HG03565 (cell line): ENCODE data around the gene UBXN11.
A peak's percentile ranks its signal among the peaks of the same experiment; 100 is the strongest.

ENCODE experiments used
- ATAC-seq: cut with Tn5 transposase; IDR thresholded peaks from one replicate; pipeline ENCODE4 v1.9.1; 2021; ENCODE audit warnings: mild to moderate bottlenecking, moderate library complexity; ENCODE audit not compliant: unreplicated experiment

UBXN11 gene, protein sequence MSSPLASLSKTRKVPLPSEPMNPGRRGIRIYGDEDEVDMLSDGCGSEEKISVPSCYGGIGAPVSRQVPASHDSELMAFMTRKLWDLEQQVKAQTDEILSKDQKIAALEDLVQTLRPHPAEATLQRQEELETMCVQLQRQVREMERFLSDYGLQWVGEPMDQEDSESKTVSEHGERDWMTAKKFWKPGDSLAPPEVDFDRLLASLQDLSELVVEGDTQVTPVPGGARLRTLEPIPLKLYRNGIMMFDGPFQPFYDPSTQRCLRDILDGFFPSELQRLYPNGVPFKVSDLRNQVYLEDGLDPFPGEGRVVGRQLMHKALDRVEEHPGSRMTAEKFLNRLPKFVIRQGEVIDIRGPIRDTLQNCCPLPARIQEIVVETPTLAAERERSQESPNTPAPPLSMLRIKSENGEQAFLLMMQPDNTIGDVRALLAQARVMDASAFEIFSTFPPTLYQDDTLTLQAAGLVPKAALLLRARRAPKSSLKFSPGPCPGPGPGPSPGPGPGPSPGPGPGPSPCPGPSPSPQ

DNA sequence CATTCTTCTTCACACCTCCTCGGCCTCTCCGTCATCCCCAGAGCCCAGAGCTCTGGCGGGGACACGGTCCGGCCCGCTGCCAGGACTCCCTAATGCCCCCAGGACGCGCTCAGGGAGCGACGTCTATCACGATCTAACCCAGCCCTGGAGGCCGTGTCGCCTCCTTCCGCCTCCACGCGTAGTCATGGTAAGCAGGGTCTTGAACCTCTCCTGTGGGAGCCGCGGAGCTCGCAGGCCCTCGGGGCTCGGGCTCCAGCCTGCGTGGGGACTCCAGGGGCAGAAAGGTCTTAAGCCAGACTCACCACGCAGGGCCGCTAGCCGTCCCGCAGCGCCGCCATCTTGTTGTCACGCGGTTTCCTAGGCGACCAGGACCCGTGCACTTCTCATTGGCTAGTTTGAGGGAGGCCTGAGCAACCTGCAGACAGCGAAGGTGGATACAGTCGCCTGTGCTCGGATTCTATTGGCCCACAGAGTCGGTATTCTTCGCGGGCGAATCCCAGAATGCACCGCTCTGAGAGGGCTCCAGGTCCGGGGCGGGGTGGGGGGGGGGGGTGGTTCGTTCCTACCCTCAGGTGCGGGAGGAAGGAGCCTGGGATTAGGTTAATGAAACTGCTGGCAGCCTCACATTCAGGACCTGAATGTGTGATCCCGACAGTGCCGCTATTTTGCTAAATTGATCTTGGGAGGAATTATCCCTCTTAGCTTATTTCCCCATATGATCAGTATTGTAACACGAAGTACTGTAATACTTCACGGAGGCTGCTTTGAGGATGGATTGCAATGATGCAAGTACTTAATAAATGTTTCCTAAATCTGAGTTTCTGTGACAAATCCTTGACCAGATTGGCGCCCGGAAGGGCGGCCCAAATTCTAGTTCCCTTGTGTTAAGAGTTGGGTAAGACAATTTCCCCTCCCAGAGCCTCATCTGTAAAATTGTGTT is at the start of gene UBXN11:
TSS of gene UBXN11 (minus strand) at position 347 of the 940 bp plus-strand sequence. CDS start 3,753 bp downstream, outside the sequence.
- ATAC-seq: peak; percentile 92

DNA sequence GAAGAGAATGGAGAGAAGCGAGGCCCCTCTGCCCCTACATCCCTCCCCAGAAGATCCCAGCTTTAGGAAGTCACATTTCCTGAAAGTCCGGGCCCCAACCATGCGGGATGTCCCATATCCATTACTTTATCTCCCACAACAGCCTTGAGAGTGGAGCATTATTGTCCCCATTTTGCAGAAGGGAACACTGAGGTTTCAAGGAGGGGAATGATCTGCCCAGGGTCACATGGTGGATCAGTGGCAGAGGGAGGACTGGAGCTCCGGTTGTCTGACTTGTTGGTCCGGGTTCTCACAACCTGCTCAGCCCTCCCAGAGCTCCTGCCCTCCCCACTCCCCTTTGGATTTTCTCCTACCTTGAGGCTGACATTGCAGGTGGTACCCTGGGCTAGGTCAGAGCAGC is 49.7 kb upstream of the UBXN11 start:
- no peak for ATAC-seq

DNA sequence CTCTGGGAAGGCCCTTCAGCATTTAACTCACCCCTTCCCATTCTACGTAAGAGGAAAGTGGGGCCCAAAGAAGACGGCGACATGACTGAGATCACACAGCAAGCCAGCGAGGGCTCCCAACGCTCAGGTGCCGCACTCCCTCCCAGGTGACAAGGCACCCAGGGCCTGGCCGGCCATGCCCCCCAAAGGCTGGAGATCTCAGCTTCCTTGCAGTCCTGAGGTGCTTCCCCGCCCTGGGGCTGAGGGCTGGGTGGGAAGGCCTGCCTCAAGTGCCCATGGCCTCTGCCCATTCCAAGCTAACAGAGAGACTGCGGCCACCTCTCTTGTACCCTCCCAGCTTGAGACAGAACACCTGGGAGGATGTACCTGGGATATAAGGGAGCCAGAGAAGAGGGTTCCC is 48.5 kb upstream of the UBXN11 start:
- no peak for ATAC-seq

DNA sequence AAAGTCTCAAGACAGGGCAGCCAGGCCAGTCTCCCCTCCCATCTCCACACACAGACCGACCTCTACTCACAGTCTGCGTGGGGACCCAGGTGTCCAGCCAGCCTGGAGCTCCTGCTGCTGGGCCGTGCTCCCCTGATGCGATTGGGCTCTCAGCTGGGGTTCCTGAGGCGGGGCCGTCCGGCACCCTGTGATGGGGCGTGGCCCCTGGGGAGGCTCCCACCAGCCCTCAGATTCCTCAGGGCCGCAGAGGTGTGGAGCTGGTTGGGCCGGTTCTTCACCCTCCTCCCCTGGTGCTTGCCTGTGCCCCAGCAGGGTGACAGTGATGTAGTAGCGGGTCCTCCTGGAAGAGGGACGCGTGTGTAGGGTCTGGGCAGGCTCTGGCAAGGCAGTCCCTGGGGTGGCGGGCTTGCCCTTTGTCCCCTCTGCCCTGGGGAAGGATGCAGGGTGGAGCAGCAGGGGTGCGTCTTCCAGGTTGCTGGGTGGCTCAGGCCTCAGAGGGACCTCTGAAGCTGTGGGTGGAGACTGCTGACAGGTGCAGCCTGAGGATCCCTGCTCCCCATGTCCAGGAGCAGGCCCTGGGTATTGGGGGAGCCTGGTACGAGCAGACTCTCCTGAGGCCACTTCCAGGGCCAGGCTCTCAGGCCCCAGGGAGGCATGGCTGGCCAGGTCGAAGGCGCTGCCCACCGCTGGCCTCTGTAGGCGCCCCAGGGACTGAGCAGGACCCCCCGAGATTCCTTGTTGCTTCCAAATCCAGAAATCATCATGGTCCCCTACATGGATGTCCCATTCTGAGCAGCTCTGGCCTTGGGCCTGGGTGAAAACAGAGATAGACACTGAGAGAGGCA is 47.8 kb upstream of the UBXN11 start, which contains the start of gene CRYBG2:
TSS of gene CRYBG2 (minus strand) at position 155 of the 845 bp plus-strand sequence. CDS start 7,473 bp downstream, outside the sequence.
- ATAC-seq: no peak

DNA sequence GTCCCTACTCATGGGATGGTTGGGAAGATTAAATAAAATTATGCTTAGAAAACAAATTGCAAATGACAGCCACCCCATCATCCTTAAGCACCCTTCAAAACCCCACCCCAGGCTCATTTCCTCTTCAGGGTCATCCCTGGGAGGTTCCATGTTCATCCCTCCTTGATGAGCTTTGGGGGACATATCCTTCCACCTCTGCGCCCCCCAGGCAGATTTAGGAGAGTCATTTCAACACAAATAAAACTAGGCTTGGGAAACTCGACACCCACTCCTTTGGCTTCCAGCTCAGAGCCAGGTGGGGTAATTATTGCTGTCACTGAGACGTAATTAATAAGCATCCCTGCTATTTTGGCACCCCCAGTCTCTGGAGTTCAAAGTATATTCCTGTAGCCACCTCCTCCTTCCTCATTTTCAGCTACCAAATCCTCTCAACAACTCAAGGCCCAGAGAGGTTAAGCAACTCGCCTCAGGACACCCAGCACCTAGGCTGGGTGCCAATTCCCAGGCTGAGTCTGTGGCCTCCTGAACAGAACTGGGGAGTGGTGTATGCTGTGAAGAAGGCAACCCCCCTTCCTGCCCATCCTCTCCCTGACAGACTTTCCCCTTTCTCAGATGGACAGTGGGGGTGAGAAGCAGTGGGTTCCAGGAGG is 46.9 kb upstream of the UBXN11 start:
- ATAC-seq: no peak

DNA sequence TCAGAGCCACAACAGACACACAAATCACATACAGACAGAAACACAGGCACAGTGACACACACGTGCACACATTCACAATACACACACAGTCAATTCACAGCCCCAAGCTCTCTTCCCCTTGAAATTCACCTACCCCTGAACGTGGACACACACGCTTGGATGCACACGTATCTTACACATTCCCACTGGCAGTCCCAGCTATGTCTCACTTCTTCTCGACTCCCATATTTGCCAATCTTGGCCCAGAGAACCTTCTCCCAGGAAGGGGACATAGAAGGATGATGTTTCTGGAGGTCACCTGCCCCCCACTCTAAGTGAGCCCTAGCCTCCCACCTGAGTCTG is 45.9 kb upstream of the UBXN11 start:
- no peak for ATAC-seq

DNA sequence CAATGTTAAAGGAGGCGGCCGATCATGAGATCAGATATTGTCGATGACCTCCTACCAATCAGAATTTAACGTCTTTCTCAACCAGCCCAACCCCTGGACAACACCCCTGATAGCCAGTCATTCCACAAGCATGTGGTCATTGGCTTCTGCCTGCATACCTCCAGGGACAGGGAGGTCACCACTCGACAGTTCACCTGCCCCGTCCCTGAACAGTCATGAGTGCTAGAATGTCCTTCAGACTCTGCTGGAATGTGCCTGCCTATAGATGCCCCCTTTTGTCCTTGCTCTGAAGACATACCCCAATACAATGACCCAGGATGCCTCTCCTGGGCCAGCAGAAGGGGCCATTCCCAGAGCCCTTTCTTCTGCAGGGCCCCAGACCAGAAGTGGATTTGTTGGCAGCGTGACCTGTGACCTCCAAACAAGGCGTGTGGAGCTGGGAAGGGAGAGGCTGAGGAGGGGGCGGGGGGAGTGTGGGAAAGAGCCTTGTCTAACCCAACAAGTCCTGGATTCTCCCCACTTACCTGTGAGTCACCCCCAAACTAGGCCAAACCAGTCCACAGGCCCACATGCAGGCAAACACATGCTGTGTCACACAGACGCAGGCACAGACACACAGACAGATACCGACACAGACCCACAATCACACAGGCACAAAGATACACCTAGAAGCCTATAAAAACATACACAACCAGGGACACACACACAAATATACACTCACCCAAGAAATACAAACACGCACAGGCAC is 45.3 kb upstream of the UBXN11 start:
- ATAC-seq: no peak

DNA sequence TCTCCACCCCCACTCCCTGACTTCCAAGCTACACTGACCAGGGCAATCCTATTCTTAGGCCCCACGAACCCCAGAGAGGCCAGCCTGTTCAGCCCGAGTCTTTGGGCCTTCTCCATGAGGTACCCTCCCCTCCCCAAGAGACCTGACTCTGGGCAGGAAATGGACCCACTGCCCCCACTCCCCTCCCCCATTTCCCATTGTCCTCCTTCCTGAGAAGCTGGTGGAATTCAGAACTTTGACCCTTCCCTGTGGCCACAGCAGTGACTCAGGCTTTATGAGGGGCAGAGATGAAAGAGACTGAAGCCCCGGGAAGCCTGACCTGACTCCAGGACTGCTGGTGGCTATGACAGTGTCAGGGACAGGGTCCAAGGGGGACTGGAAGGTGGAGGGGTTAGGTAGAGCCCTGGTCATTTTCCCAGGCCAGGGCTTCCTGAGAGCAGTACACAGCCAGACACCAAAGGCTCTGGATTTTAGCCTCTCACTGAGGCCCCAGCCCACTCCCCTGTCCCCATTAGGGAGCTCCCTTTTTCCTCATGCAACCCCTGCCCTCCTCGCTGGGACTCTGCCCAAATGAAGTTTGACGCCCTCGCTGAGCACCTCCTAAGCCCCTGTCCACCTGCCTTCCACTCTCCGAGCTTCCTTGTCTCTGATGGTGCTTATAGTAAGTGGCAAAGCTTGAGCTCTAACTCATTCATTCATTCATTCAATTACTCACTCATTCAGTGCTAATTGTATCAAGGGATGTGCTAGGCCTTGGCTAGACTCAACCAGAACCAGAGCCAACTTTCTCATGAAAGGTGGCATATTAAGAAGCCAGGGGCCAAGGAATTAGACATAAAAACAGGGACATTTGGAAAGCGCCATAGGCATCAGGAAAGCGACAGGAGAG is 44.5 kb upstream of the UBXN11 start:
- ATAC-seq: no peak

DNA sequence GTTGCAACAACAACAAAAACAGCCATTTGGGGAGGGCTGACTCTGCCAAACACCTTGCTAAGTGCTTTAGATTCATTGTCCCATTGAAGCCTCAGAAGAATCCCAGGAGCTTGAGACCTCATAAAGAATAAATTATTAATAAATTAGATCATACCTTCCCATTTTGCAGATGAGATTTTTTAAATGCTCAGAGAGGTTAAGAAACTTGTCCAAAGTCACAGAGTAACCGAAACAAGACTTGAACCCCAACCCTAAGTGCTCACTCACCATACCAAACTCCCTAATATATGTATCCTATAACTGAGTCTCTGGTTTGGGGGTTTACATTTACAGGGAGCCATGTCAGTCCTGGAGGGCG is 43.9 kb upstream of the UBXN11 start:
- no peak for ATAC-seq

DNA sequence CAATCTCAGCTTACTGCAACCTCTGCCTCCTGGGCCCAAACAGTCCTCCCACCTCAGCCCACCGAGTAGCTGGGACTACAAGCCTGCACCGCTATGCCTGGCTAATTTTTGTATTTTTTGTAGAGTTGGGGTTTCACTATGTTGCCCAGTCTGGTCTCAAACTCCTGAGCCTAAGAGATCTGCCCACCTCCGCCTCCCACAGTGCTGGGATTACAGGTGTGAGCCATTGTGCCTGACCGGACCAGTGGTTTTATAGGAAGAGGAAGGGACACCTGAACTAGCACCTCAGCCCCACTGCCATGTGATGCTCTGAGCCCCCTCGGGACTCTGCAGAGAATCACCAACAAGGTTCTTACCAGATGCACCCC is 43.4 kb upstream of the UBXN11 start:
- no peak for ATAC-seq

DNA sequence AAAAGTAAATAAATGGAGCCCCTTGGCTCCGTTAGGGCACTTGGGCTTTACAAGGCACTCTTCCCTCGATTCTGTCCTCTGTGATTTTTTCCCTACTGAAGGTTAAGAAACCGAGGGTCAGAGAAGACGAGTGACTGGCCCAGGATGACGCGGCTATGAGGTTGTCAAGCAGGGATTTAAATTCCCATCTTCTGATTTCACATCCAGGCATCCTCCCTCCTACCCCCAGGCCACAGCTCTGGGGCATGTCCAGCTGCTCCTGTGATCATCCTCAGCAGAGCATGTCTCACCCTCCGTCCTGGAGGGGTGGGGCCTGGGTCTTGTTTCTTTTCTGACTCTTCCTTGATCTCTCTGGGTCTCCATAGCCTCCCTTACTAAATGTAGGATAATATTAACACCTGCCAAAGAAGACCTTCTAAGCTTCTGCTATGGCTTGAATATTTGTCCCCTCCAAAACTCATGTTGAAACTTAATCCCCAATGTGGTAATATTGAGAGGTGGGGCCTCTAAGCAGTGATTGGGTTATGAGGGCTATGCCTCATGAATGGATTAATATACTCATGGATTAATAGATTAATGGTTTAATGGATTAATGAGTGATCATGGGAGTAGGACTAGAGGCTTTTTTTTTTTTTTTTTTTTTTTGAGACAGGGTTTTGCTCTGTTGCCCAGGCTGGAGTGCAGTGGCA is 42.9 kb upstream of the UBXN11 start:
- ATAC-seq: no peak

DNA sequence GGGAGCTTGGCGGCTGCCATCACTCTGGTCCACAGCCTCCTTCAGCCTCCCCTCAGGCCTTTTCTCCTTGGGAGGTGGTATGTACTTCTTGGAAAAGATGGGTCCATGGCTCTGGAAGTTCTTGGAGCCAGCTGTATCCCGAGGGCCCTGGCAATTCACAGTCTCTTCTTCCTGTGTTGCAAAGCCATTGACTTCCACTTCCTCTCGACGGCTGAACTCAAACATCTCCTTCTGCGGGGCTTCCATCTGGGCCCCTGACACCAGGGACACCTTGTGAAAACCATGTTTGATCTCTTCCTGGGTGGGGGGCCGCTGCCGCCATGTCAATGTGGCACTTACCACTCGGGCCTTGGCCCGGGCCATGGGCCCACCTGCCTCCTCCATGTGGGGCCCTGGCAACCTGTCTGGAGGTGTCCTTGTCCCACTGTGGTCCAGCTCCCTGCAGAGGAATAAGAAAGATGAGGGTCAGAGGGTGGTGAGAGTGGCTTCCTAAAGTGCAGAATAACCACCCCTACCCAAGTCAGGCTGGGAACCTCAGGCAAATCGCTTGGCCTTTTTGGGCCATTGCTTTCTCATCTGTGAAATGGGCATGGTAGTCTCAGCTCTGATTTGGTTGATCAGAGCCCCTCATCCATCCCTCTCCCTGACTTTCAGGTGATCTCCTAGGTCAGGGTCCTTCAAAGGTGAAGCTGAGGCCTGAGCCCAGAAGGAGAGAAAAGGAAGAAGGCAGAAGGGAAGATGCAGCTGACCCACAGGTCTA is 40.0 kb upstream of the UBXN11 start:
- ATAC-seq: no peak

DNA sequence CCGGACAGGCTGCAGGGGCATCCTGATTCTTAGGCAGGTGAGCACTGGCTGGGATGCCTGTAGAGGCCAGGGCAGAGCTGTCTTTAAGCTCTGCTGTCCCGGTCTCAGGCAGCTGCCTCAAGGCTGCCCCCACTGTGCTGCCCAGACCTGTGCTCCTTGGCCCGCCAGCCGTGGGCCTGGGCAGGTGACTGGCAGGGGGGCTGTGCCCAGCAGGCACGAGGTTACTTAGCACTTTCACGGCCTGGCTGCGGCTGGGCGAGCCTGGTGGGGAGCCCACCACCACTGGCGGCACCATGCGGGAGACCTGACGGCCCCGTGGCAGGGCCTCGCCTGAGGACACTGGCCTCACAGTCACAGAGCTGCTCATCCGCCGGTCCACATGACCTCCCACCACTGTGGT is 39.3 kb upstream of the UBXN11 start:
- ATAC-seq: no peak

DNA sequence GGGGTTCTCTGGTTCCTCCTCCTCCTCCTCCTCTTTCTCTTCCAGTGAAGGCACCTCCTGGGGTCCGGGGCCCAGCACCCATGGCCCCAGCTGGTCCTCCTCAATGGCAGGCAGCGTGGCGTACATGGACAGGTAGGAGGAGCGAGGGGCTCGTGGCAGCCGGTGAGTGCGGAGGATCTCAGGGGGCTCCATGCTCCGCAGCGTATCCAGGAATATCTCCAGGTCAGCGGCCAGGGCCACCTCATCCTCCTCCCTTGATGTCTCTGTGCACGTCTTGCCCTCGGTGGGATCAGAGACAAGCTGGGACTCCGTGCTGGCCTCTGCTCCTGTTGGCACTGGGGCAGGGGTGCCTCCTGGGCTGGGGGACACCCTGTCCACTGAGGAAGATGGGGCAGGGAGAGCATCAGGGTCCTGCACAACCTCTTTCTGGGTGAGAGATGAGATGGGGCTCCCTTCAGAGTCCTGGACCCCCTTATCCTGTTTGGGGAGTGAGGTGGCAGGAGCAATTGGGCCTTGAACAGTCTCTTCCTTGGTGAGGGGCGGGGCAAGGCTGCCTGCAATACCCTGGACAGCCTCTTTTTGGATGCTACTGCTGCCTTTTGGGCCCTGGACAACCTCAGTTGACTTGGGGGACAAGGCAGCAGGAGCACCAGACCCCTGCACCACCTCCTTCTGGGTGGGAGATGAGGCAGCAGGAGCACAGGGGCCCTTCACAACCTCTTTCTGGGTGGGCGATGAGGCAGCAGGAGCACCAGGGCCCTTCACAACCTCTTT is 37.9 kb upstream of the UBXN11 start:
- no peak for ATAC-seq

DNA sequence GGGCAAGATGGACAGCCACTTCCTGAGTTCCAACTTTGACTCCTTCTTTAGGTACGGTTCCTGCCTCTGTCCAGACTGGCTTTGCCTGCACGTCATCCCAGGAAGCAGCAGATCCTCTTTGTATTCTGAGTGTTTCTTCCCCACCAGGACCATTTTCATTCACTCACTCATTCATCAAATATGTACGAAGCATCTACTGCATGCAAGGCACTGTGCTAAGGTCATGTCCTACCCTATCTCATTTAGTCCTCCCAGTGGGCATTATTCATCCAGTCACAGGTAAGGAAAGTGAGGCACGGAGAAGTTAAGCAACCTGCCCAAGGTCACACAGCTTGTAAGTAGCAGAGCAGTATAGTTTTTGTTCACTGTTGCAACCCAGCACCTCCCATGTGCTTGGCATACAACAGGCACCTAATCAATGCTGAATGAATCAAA is 33.6 kb upstream of the UBXN11 start:
- ATAC-seq: no peak

DNA sequence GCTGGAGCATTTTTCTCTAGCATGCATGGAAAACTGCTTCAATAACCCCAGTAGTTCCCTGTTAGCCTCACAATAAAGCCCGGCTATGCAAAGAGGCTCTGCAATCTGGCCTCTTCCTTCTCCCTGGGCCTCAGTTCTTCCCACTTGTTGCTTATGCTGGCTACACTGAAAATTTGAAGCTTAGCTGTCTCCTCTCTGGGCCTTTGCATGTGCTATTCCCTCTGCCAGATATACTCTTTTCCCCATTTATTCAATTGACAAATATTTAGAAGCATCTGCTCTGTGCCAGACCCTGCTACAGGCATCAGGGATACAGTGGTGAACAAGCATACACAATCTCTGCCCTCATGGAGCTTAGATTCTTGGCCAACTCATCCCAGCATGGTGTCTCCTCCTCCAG is 32.2 kb upstream of the UBXN11 start:
- ATAC-seq: no peak

DNA sequence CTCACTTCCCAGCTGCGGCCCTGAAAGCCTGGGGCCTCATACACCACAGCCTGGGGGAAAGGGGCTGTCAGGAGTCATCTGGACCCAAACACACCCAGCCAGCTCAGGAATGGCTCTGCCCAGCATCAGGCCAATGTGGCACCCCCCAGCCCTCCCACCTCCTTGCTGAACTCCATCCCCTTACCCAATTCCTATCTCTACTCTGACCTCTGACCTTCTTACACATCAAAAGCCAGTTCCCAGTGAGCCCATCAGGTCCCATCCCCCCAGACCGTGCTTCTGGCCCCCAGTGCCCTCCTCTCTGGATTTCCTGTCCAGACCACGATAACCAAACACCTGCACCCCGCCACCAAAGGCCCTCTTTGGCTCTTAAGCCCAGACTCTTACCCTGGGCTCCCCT is 31.2 kb upstream of the UBXN11 start:
- ATAC-seq: no peak
